ENCODE measurements around the gene SLC4A9.
A peak's percentile ranks its signal among the peaks of the same experiment; 100 is the strongest.

The SLC4A9 gene

GRCh38 chr5:140362875-140363630 is 3.1 kb downstream of the SLC4A9 start:
- peak; percentile 65 for DNase-seq (ENCODE audit: low read depth)

GRCh38 chr5:140363631-140364471 is 3.9 kb downstream of the SLC4A9 start:
- no peak for DNase-seq (ENCODE audit: low read depth)

GRCh38 chr5:140364472-140364765 is 4.4 kb downstream of the SLC4A9 start:
- no peak for DNase-seq (ENCODE audit: low read depth)

- DNase-seq (ENCODE audit: low read depth), result no peak
Measured at GRCh38 chr5:140365282-140365681, 5.3 kb downstream of the SLC4A9 start.

GRCh38 chr5:140365941-140366340 is 5.9 kb downstream of the SLC4A9 start:
- DNase-seq (ENCODE audit: low read depth), result no peak

GRCh38 chr5:140366589-140367255 is 6.7 kb downstream of the SLC4A9 start:
- DNase-seq (ENCODE audit: low read depth), result no peak

- no peak for DNase-seq (ENCODE audit: low read depth)
Measured at GRCh38 chr5:140367256-140368013, 7.4 kb downstream of the SLC4A9 start.

- DNase-seq (ENCODE audit: low read depth), result no peak
Measured at GRCh38 chr5:140371356-140372151, 11.6 kb downstream of the SLC4A9 start.

GRCh38 chr5:140372971-140373487 is 13.0 kb downstream of the SLC4A9 start:
- peak; percentile 16 for DNase-seq (ENCODE audit: low read depth)

GRCh38 chr5:140381351-140381750 is 21.4 kb downstream of the SLC4A9 start:
- no peak for DNase-seq (ENCODE audit: low read depth)

- DNase-seq (ENCODE audit: low read depth), result no peak
Measured at GRCh38 chr5:140381972-140382371, 22.0 kb downstream of the SLC4A9 start.

- no peak for DNase-seq (ENCODE audit: low read depth)
Measured at GRCh38 chr5:140382866-140383265, 22.9 kb downstream of the SLC4A9 start.

- no peak for DNase-seq (ENCODE audit: low read depth)
Measured at GRCh38 chr5:140383300-140383699, 23.3 kb downstream of the SLC4A9 start.

- DNase-seq (ENCODE audit: low read depth), result no peak
Measured at GRCh38 chr5:140388052-140388451, 28.1 kb downstream of the SLC4A9 start.

- no peak for DNase-seq (ENCODE audit: low read depth)
Measured at GRCh38 chr5:140391312-140391711, 31.3 kb downstream of the SLC4A9 start.

- DNase-seq (ENCODE audit: low read depth), result no peak
Measured at GRCh38 chr5:140391732-140392131, 31.7 kb downstream of the SLC4A9 start.

GRCh38 chr5:140393738-140394137 is 33.7 kb downstream of the SLC4A9 start:
- DNase-seq (ENCODE audit: low read depth), result no peak

GRCh38 chr5:140398379-140398811 is 38.4 kb downstream of the SLC4A9 start:
- DNase-seq (ENCODE audit: low read depth), result no peak

- DNase-seq (ENCODE audit: low read depth), result no peak
Measured at GRCh38 chr5:140399979-140400729, 40.2 kb downstream of the SLC4A9 start.

- peak; percentile 64 for DNase-seq (ENCODE audit: low read depth)
Measured at GRCh38 chr5:140400730-140401361, 40.9 kb downstream of the SLC4A9 start.

All from stimulated activated CD8-positive, alpha-beta memory T cell treated with anti-CD3 and anti-CD28 coated beads, Interleukin-12 subunit alpha, Interleukin-12 subunit beta, amount 100 ng/mL, for 1 hour (primary cell).